ENCODE results near the gene PTPN14.

The PTPN14 gene

DNA sequence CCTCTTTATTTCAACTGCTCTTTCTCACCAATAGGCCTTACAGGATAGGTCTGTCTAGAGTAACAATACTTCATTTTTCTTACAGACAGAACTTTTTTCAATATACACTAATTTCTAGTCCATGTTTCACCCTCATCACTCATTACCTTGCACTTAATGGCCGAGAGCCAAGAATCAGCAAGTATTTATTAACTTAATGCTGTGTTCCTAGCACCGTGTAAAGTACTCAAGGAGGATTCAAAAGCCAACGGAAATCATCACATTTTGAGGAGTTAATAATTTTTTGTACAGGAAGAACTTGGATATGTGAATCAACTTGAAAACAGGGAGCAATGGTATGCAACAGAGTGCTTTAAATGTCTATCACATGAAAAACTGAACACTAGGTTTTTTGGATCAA is 102.0 kb downstream of the PTPN14 start:
- no peak for DNase-seq

DNA sequence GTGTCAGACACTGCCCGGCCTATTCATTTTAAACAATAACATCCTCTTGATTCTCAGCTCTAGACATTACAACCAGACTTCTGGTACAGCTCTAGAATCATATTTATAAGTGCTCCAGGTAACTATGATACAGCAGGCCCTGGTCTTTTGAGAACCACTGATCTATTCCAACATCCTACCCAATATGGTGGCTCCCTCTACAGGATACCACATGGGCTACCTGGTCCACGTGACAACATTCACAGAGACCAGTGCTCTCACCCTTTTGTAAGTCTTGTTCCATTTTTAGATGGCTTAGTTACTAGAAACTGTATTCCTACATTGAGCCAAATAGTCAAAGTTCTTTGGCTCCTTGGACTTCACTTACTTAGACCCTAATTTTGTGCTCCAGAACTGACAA is 102.9 kb downstream of the PTPN14 start:
- no peak for DNase-seq

DNA sequence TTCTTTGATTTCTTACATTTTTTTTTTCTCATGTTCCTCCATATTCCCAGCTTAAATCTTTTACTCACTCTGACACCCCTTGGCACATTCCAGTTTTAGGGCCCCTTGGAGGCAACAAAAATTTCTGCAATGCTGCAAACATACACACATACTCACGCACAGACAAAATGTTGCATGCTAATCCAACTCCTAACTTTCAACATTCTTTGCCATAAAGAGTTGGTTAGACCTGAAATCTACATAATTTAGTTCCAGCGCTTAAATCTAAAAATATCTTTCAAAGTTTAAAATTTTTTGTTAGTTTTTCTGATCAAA is 103.9 kb downstream of the PTPN14 start:
- no peak for DNase-seq

DNA sequence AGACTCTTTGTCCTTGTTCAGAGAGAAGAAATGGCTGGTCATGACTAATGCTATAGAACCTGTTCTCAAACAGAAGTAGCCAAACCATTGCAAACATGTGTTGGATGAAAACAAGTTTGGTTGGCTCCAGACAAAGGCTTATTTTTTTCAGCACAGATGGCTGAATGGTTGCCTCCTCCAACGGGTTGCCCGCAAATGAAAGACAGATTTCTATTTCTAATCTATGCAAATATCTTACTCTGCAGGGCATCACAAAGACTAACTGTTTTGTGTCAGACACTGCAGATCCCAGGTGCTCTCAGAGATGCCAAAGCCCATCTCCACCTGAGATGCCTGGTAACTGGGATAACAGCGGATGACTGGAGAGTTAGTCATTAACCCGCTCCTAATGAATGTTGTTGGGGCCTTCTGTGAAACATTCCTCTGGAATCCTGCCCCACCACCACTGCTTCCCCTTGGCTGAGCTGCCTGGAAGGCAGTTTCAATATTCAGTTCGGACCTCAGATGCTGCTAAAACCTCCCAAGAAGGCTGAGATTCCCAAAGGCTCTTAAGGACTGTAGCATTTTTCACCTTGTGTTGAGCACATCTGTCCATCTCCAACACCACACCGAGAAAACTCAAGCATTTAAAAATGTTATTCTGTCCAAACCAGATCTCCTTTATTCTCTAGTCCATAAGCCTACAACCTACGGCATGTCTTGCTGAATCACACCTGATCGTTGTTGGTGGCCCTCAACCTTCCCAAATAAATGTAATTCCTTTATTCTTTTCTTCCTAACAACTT is 104.4 kb downstream of the PTPN14 start:
- no peak for DNase-seq

DNA sequence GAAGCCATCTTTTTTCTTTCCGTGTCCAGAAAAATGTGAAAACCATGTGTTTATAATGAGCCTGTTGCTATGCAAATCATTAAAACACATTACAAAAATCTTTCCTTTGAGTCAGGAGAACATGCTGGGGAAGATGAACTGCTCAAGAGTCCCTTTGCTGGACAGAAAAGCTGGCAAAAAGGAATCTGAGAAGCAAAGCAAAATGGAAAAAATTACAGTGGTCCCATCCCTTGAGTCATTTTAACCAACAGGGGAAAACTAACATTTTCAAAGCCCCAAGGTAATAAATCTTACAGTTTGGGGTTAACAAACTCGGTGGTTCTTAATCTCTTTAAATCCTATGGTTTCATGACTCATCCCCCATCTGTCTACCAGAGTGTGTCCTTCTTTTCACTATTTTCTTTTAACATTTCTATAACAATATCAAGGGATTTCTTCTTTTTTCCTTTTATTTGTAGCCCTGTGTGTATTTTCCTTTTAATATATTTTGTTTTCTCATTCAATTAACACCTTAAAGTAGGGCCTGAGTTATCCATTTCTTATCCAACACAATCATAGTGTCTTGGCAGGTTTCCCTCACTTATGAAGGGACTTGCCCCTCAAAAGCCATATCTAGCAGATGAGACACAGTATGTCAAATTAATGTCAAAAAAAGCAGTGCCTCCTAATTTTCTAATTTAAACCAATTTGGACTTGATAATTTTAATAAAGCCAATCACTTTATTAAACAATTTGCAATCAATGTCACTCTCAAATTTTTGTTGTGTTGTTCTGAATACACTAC is 105.4 kb downstream of the PTPN14 start:
- no peak for DNase-seq

DNA sequence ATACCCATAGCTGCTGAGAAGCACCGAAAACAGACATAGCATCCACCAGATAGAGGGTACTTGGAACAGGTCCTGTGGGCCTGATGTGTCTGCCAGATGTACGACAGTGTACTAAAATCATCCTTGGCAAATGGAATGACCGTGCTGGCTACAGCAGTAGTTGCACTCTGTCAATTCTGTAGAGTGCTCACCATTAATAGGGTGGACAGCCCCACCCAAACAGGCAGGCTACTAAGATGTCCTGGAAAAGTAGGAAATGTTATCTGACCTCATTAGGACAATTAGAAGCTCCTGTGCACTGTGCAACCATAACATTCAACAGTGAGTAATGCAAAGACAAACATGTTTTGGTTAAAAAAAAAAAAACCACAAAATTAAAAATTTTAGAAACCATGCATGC is 106.2 kb downstream of the PTPN14 start:
- DNase-seq, result no peak

DNA sequence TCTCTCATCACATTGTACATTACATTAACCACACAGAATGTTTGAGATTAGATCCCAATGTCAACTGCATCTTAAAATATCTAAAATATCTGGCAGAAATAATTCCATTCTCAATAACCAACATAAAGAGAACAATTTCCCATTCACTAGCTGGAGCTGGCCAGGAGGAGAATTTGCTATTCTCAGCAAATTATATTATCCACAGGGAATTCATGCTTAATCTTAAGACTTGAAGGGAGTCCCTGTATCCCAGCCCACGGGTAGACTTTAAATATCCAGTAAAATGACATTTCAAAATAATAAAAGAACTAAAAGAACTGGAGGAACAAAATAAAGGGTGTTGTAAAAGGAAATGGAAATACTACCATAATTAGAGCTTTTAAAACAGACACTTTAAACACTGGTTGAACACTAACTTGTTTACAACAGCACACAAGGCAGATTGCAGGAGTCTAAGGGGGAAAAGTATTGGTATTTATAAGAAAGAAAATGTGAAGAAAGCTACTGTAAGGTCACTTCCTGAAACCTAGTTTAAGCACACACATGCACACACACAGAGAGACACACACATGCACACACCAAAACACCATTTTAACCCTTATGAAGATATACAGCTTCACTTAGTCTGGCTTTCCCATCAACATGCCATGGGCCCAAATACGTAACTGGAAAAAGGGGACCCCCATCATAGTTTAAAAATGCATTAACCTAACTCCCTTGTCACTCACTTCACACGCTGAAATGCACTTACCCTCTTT is 107.0 kb downstream of the PTPN14 start:
- no peak for DNase-seq

DNA sequence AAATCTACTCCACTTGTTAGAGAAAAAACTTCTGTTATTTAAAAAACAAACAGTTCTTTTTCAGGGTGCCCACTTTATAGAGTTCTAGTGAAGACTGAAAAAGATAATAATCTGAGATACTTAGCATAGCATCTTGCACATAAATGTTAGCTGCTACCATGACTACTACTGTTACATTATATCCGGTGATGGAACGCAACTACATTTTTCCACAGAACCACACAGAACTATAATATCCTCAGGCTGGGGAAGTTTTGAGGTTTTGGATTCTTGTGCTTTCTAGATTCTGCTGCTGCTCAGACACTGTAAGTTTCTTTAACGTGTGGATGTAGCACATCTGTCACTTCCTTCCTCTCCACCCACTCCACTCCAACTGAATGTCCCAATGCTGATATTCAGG is 110.3 kb downstream of the PTPN14 start:
- no peak for DNase-seq

DNA sequence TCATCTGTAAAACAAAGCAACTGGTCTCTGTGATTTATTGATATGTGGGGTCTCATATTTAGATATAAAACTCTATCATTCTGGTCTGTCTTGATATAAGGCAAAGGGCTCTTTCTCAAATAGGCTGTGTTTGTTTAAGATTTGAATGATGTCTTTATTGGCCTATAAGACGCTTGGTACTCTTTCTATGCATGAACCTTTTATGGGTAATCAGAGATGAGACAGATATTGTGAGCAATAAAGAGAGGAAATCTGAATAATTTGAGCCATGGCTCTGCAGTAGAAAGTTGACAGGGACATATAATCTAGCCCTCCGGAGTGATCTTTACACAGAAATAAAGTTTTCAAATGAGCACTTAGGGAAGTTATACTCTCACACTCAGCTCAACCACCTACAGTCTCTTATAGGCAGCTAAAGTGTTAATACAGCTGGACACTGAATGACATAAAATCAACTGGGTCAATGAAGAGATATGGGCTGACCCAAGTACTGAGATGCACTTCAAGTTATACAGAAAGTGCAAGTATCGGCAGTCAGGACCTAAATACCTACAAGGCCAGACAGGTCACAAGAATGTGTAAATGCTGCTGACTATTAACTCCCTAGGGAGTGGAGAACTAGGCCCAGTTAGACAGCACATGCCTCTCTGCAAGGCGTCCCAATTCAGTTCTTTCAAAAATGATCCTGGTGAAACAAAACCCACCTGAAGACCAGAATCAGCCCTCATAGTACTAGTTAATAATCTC is 111.0 kb downstream of the PTPN14 start:
- no peak for DNase-seq

DNA sequence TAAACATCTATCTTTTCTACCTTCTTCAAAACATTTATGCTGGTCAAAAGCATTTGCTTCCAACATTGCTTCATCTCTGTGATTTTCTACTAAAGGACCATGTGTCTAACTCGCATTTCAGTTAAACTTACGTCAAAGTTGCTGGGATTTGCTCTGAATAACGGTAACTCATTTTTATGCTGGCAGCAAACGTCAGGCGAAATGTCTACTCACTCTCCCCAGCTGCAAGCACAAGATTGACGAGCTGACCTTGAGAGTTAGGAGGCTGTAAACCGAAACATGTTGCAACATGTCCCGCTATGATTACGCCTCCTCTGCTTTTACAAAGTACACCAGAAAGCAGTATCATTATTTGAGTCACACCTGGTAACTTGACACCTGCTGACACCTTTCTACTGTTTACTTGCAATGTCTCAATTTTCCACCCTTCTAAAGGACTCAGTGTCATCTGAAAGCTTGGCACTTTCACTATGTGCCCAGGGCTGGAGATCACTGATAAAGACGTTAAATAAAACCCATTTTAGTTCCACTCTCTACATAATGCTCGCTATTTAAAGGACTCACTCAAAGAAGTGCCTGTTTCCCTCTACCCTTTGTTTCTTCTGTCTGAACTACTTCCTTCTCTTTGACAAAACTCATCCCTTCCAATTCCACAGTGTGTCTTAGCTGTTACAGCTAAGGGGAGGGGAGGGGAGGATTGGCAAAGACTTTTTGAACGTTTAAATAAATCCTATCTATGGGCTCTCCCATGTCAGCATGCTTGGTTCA is 111.9 kb downstream of the PTPN14 start:
- no peak for DNase-seq

DNA sequence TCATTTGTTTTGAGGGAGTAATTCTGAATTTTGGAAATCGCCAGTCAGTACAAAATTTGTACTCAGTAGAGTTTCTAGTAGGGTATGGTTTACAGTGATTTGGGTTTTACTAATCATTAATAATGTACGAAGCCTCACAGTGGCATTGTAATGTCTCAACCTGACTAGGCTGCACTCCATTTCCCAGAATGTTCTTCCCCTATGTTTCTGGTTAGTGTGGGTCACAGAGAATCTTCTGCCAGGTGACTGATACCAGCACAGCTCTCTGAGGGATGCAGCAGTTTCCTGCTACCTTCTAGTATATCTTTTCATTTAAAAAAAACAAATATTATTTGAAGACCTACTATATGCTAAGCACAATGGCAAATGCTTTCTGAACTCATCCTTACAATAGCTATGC is 112.9 kb downstream of the PTPN14 start:
- no peak for DNase-seq

DNA sequence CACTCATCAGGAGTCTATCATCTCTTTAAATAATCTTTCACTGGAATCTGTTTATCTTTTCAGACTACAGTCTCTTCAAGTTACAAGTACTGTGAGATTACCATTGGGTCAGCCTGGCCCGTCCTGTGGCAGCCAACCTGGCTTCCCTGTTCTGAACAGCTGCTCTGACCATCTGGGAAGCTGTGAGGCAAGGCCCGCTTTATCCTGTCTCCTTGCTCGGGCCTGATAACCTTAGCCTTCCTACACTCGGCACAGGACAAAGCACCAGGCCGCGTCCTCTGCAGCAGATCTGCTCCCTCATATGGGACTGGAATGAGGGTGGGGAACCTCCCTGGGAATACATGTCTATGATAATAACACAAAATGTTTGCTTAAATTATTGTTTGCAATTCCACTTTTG is 113.3 kb downstream of the PTPN14 start:
- no peak for DNase-seq

DNA sequence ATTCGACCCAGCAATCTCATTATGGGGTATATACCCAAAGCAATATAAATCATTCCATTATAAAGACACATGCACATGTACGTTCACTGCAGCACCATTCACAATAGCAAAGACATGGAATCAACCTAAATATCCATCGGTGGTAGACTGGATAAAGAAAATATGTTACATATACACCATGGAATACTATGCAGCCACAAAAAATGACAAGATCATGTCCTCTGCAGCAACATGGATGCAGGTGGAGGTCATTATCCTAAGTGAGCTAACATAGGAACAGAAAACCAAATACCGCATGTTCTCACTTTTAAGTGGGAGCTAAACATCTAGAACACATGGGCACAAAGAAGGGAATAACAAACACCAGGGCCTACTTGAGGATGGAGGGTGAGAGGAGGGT is 115.5 kb downstream of the PTPN14 start:
- DNase-seq, result no peak

DNA sequence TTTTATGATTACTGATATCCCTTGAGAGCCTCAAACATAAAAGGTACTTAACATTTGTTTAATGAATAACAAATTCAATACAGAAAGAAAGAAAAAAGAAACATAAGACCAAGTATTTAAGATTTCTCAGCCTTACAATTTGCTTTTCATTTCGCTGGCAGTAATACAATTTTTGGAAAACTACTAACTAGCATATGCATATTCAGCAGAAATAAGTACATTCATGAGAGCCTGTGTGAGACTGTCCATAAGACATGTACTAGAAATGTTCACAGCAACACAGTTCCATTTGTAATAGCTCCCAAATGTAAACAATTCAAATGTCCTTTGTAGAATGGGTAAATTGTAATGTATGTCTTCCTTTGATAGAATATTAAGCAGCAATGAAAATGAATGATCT is 119.2 kb downstream of the PTPN14 start:
- DNase-seq, result no peak

DNA sequence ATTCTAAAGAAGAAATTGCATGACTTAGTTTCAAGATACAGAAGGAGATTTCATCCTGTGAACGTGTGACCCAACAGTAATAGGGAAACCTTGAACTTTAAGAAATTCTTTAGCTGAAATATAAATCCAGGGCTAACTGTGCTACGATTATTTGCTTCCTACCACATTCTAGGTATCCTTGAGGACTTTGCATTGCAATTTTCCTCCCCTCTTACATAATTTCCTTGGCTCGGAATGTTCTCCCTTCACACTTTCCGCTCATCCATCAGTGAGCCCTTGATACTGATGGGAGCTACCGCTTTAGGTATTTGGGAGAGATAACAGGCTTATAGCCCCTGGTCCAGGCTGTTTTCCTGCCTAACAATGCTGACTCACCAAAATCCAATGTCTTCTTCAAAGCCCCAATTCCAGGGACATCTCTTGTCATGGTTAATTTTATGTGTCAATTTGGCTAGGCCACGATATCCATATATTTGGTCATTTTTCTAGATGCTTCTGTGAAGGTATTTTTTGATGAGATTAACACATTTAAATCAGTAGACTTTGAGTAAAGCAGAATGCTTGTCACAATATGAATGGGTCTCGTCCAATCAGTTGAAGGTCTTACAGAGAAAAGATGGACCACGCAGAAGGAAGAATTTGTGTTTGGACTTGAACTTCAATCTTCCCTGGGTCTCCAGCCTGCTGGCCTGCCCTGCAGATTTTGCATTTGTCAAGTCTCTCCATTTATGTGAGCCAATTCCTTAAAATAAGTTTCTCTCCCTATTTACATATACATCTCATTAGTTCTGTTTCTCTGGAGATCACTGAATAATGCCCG is 121.2 kb downstream of the PTPN14 start:
- no peak for DNase-seq

DNA sequence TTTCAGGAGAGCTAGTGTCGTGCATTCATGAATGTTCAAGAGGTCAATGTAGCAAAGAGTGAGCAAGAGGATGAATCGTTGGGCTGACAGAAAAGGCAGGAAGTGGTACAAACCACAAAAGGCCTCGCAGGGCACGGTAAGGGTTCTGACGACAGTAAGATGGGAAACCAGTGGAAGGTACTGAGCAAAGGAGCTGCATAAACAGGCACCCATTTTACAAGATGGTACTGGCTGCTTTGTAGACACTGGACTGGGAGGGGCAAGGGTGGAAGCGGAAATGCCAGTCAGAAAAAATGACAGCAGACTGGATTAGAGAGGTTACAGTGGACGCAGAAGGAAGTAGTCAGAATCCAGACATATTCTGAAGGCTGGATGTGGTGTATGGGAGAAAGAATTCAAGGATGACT is 123.5 kb downstream of the PTPN14 start:
- DNase-seq, result peak; percentile 5 to 6

DNA sequence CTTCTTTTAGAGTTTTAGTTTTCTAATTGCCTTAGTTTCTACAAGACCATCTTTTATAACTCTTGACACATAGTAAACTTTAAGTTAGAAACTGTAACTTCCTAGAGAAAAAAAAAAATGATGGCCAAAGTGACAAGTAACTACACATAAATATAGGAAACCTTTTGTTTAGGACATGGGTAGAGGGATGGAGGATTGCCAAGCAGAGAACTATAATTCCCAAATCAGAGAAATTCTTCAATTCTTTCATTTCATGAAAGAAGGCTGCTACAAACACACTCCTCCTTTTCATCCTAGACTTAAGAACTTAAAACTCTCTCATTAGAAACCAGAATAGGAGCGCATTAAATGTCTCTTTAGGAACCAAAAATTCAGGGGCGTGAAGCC is 125.0 kb downstream of the PTPN14 start:
- no peak for DNase-seq

DNA sequence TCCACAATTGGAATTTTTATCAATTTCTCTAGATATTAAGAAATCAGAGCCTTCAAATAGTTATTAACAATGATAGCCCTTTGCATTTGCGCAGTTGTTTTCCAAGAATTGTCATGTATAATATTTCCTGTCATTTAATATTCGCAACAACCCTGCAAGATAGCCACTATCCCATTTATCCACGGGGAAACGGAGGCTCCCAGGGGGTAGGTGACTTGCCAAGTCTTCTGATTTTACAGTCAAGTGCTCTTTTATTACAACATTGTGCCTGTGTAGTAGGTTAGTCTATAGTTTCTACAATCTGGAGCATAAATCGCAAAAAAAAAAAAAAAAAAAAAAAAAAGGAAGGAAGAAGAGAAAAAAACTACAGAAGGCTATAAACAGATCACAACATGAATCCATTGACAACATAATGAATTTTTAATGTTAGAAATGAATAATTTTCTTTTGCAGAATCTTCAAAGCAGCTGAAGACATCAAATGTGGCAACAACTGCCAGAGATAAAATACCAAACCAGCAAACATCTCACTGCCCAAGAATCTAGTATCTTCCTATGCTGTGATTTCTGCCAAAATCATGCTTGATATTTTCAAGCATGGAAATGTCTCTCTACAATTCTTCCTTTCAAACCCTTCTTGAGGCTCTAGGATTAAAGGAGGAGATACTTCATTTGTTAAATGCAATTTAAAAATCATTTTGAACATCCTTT is 125.5 kb downstream of the PTPN14 start:
- DNase-seq, result no peak

DNA sequence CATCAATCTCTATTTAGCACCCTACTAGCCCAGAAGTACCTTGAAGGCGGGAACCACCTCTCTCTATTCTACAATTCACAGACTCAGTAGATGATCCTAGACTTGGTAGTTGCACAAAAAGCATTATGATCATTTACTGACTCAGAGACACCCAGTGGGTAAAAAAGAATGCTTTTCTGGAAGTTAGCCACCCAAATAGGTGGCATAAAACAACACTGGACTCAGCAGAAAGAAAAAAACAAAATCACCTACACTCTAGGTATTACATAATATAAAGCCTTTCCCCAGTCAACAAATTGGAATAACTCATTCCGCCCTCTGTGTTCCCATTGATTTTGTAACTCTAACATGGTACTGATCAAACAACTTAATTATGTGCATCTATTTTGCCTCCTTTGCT is 126.3 kb downstream of the PTPN14 start:
- DNase-seq, result no peak

DNA sequence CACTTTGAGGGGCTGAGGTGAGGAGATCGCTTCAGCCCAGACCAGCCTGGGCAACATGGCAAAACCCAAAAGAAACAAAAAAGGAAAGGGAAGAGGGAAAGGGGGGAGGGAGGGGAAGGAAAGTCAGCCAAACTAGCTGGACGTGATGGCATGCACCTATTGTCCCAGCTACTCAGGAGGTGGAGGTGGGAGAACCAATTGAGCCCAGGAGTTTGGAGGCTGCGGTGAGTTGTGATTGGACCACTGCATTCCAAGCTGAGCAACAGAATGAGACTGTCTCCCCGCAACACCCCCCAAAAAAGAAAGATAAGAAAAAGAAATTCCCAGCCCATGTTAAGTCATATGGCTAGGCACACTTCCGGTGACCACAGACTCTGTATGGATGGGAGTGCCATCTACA is 128.4 kb downstream of the PTPN14 start:
- DNase-seq, result no peak

DNA sequence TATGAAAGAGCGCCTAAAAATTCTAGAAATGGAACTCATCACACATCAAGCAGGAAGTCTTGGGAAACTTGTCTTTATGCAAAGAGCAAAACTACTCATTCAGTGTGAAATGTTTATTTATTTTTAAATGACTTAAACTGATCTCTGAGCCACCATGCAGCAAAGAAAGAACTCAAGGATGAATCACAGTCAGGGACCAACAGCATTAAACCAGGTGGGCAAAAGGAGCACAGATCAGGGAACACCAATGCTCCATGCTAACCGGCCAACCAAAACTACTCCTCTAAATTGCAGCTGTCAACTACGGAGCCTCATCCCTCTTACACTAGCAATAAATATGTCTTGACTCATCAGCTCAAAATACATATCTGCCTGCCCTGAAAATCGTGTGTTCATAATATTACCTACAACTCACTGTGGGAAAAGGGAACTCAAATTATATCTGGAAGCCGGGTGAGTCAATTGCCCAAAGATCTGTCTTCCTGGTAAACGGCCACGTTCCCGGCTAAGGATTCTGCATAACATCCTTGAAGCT is 129.2 kb downstream of the PTPN14 start:
- DNase-seq, result no peak

Data from activated CD4-positive, alpha-beta T cell treated with anti-CD3 and anti-CD28 coated beads, Interleukin-2, amount 50 U/mL, for 4 hours (primary cell).